RPMI7951 (cell line): ENCODE results near the gene NFIA. TPM values are rescaled to one million over a fixed set of nuclear protein-coding genes. Genes with fewer than 3 reads are reported as not detected.
"Not testable (repeated sequence)": the region's sequence is repeated elsewhere in the genome, so short reads cannot be mapped to it uniquely, and the experiment has no call there.

Experiments
- DNase-seq: peaks from one replicate; pipeline ENCODE4 v3.0.0-alpha.2; 2012; ENCODE audit warnings: low read depth
- total RNA-seq: library from RNA; depleted of rRNA; stranded (reverse); fragments of >200 nt; shearing (Covaris generic); gene quantifications from 2 replicates; pipeline ENCODE4 v1.2.3, GENCODE V29; 2014

The NFIA gene
- total RNA-seq, 1 experiment from 2014 or later, result 3.0 TPM

- no peak for DNase-seq
Observed at GRCh38 chr1:61102041-61102440, 19.7 kb downstream of the NFIA start.

GRCh38 chr1:61102621-61103020, 20.3 kb downstream of the NFIA start:
- no peak for DNase-seq

GRCh38 chr1:61104220-61104671, 21.9 kb downstream of the NFIA start:
- no peak for DNase-seq

DNA sequence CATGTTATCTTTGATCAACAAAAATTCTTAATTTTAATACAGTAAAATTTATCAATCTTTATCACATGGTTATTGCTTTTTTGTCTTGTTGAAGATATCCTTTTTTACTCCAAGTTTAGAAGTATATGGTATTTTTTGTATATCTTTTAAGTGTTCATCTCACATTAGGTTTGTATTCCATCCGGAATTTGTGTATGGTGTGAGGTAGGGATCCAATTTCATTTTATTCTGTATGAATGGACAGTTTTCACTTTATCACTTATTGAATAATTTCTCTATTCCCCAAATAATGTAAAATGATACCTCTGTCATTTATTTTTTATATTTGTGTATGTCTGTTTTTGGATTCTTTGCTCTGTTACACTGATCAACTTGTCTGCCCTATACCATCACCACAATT, 25.3 kb downstream of the NFIA start:
- no peak for DNase-seq

DNA sequence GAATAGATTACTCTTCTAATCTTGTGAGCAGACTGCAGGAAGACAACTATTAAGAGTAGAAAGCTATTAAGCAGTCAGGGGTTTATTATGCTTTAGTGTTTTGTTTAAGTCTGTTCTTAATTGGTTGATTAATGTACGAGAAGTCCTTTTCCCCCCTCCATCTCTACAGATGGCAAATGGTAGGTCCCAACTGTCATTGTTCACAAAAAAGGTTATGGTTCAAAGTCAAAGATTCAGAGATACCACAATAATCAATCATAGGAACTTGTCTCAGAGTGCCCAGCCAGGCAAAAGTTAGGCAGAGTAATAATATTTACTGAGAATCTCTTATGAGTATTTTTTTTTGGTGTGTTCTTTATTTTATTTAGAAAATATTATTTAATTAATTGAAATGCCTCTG, 26.8 kb downstream of the NFIA start:
- no peak for DNase-seq

- DNase-seq, result no peak
Observed at GRCh38 chr1:61109910-61110309, 27.5 kb downstream of the NFIA start.

DNA sequence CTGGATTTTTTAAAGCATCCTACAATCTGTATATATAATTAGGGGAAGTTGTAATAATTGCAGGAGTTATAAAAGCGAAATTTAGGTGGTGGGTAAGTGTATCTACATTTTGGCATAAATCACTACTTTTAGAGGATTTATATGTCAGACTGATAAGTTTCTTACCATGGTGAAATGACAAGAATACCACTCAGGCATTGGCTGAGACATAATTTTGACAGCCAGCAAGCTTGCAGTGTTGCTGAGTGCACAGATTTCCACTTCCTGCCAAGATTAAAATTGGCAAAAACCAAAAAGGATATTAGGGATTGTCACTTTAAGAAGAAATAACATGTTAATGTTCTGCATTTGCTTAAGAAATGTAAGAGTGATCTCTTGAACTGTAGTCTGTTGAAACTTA, 28.2 kb downstream of the NFIA start:
- DNase-seq, result no peak

DNA sequence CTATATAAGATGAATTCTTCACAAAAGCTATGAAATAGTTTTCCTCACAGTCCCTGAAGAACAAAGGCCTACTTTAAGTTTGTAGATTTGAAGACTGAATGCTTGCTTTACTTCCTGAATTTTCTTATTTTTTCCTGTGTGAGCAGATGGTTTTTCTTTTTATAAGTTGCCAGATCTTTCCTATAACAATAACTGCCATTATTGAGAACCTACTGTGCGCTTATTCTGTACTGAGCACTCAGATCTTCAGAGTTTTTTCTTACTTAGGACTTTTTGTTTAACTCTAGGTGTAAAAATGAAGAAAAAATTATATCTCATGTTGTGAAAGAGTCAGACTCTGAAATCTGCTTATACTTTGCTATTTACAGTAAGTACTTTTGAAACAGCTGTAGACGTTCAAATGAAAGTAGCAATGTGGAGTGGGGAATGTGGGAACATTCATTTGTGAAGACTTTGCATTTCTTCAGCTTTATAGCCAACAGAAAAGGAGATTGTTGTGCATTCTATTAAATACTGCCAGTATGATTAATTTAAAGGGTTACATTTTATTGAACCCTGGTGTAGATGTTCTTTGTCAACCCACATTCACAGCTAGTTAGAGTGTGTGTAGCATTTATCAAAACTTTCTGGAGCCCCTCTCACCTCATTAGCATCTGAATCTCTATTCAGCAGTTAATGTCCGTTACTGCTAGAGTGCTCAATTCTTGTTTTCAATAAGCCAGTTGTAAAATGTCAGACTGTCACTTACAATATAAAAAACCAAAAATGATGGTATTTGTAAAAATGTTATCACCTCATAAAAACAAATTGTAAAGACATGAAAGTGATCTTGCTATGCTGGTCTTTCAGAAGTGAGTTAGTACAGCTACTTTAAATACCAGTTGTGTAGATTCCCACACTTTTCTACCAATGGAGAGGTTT, 29.0 kb downstream of the NFIA start:
- no peak for DNase-seq

GRCh38 chr1:61114178-61114870, 32.0 kb downstream of the NFIA start:
- DNase-seq, result no peak

- no peak for DNase-seq
Observed at GRCh38 chr1:61115436-61115835, 33.1 kb downstream of the NFIA start.

DNA sequence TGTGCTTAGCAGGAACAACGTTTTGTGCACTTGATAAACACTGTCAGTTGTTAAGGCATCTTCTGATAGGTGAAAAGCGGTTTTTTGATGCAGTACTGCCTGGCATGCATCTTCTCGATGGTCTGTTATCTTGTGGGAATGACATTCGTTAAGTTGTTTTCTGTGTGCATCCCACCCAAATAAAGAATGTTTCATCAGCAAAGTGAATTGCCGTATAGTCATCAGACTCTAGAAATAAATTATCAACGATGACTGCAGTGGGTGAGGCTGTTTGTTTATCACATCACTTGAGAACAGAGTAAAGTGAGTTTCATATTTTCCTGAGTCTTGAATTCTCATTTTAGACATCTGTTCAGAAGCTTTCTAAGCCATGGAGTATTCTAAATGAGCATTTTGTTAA, 34.1 kb downstream of the NFIA start:
- no peak for DNase-seq

DNA sequence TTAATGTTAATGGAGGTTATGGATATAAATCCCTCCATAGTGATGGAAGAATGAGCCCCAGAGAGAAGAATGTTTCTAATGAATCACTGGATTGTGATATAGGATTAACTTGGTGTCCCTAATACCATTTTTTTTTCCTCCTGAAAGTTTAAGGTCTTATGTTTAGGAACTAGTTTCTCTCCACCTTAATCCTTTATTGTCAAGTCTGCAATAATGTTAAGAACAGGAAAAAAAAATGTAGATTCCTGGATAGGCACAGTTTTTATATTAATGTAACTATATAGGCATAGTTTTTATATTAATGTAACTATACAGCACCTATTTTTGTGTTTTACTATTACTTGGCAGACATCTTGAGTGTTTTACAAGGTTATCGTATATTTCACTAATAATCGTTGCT, 34.9 kb downstream of the NFIA start:
- no peak for DNase-seq

GRCh38 chr1:61119085-61119484, 36.7 kb downstream of the NFIA start:
- DNase-seq, result no peak

- no peak for DNase-seq
Observed at GRCh38 chr1:61120246-61120840, 38.0 kb downstream of the NFIA start.

- no peak for DNase-seq
Observed at GRCh38 chr1:61120998-61121397, 38.6 kb downstream of the NFIA start.

GRCh38 chr1:61121631-61122030, 39.3 kb downstream of the NFIA start:
- no peak for DNase-seq

GRCh38 chr1:61122389-61122788, 40.0 kb downstream of the NFIA start:
- DNase-seq, result no peak

- DNase-seq, result no peak
Observed at GRCh38 chr1:61123326-61123725, 41.0 kb downstream of the NFIA start.

DNA sequence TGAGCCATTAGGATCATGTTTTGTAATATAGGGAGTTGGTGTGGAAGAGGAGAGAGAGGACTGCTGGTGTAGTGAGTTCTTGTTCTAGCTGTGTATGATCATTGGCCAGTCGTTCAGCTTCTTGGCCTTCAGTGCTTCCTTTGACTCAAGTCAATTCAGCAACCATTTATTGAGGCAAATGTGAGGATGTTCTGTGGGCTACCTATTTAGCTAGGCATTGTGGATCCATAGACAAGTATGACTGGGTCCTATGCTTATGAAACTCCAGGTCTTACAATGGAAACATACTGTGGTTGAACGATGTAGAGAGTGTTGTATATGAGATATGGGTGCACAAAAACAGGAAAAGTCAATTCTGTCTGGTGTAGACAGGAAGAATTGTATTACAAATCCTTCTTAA, 41.7 kb downstream of the NFIA start:
- DNase-seq, result no peak

GRCh38 chr1:61124696-61125095, 42.3 kb downstream of the NFIA start:
- no peak for DNase-seq

DNA sequence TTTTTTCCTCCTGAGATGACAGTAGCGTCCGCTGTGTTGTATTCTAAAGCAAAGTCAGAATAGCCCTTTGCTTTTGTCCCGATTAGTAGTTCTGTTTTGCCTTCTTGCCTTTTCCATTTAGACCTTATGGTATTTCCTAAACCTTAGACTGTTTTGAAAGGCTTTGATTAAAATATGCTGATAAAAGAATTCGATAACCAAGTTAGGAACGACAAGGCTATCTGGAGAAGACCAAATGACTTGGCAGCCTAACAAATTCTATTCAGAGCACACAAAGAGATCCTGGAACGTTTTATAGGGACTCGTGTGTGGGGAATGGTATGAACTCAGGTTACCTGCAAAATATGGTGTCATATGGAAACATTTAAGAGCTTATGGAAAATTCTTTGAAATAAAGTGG, 42.9 kb downstream of the NFIA start:
- DNase-seq, result no peak

- no peak for DNase-seq
Observed at GRCh38 chr1:61125895-61126294, 43.5 kb downstream of the NFIA start.

DNA sequence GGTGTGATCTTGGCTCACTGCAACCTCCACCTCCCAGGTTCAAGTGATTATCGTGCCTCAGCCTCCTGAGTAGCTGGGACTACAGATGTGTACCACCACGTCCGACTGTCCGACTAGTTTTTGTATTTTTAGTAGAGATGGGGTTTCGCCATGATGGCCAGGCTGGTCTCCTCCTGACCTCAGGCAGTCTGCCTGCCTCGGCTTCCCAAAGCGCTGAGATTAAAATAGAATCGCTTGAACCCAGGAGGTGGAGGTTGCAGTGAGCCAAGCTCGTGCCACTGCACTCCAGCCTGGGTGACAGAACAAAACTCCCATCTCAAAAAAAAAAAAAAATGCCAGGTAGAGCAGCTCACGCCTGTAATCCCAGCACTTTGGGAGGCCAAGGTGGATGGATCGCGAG, 44.5 kb downstream of the NFIA start:
- DNase-seq, result not testable (repeated sequence)
